AG04449 (cell line): ENCODE results near the gene GPC1.

Experiments used
- CTCF ChIA-PET: fragments of 350-600 bp; formaldehyde crosslinking; extraction: SDS; loops from one replicate; lab custom pipeline; 2021; ENCODE audit warnings: antibody characterized with exemption; lab: Yijun Ruan, JAX
- POLR2A ChIA-PET: fragments of 400-600, 350-600 bp; formaldehyde crosslinking; extraction: SDS; loops from one replicate; lab custom pipeline; 2020; ENCODE audit warnings: antibody characterized with exemption, inconsistent platforms; lab: Yijun Ruan, JAX
- DNase-seq: peaks from one replicate; pipeline ENCODE4 v3.0.0-alpha.2; 2010; ENCODE audit warnings: low read depth, low spot score
- H3K4me3 ChIP-seq: 2 replicates; pipeline ENCODE4 v1.5.1; 2011; ENCODE audit warnings: low read depth, mild to moderate bottlenecking, control low read depth, low read length
- TF ChIP-seq, protein P1 (sequence below): IDR thresholded peaks from one replicate; pipeline ENCODE4 v1.5.1; 2011; ENCODE audit warnings: mild to moderate bottlenecking, moderate library complexity, low read length, control low read depth, inconsistent platforms; ENCODE audit not compliant: insufficient read depth; ENCODE audit errors: missing control alignments

Gene GPC1

DNA sequence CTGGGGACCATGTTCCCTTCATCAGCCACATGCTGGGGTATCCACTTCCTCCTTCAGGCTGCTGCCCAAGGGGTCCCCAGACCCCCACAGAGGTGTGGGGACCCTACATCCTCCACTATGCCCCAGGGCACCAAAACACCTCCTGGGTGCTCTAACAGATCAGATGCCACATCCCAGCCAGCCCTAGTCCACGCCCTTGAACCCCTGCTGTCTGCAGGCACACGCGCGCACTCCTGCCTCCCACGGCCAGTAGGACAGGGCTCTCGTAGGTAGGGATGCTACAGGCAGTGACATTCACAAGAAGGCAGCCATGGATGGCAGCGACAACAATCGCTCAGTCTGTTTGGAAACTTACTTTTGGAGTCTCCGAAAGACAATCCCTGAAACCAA lies 3.0 kb upstream of the GPC1 start:
- CTCF ChIA-PET: interaction anchor here (0.9 to 1.7 kb wide), 2 partner anchors 200 to 282 kb away, joined by 4 to 6 read pairs; no protein-coding TSS in a partner anchor
- TF ChIP-seq, protein P1, sequence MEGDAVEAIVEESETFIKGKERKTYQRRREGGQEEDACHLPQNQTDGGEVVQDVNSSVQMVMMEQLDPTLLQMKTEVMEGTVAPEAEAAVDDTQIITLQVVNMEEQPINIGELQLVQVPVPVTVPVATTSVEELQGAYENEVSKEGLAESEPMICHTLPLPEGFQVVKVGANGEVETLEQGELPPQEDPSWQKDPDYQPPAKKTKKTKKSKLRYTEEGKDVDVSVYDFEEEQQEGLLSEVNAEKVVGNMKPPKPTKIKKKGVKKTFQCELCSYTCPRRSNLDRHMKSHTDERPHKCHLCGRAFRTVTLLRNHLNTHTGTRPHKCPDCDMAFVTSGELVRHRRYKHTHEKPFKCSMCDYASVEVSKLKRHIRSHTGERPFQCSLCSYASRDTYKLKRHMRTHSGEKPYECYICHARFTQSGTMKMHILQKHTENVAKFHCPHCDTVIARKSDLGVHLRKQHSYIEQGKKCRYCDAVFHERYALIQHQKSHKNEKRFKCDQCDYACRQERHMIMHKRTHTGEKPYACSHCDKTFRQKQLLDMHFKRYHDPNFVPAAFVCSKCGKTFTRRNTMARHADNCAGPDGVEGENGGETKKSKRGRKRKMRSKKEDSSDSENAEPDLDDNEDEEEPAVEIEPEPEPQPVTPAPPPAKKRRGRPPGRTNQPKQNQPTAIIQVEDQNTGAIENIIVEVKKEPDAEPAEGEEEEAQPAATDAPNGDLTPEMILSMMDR: no peak

DNA sequence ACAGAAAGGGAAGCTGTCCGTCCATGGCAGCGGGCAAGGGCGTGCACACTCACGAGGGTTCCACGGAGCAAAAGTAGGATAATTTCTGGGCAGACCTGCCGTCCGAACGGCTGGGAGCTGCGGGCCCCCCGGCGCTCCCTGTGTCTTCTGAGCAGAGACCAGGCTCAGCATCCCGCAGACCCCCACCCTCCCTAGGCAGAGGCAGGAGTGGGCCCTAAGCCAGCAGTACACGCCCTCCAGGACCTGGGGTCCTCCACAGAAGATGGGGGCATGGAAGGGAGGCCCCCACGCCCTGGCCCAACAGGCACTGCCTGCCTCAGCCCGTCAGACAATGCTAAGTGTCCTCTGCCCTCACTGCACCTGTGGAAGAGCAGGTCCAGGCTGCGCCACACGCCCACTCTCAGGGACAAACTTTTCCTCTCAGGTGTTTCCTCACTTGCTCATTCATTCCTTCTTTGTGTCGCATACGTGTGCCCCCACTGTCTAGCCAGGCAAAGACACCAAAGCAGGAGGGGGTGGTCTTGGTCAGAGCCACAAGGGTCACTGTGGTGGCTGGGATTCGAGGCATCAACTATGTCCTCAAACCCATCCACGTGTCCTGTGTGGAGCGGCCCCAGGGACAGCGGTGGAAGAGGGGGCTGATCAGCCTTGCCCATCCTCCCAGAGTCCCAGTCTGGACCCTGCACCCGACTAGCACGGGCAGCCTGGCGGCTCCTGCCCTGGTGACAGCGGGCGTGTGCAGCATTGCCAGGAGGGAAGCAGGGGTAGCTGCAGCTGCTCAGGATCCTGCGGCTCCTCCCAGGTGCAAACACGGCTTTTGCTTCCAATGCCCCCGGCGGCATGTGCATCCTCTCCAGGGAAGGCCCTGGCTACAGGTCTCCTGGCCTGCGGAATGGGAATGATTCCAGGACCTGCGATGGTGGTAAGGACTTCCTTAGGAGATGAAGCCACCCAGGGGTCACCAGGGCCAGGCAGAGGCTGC lies 2.4 kb upstream of the GPC1 start:
- H3K4me3 ChIP-seq: no peak overlapping the region
- no peak for DNase-seq
- CTCF ChIA-PET: interaction anchor here (1.7 kb wide), 1 partner anchor 283 kb away, joined by 4 read pairs; no protein-coding TSS in a partner anchor
- POLR2A ChIA-PET: interaction anchor here (0.6 to 1.1 kb wide), 2 partner anchors 9 to 161 kb away, joined by 3 to 4 read pairs; no protein-coding TSS in a partner anchor
- TF ChIP-seq, protein P1: no peak

More for the DNA sequence above, 3.0 kb upstream of the GPC1 start:
- DNase-seq: no peak
- POLR2A ChIA-PET: no interaction called here
- H3K4me3 ChIP-seq: no peak overlapping the region

DNA sequence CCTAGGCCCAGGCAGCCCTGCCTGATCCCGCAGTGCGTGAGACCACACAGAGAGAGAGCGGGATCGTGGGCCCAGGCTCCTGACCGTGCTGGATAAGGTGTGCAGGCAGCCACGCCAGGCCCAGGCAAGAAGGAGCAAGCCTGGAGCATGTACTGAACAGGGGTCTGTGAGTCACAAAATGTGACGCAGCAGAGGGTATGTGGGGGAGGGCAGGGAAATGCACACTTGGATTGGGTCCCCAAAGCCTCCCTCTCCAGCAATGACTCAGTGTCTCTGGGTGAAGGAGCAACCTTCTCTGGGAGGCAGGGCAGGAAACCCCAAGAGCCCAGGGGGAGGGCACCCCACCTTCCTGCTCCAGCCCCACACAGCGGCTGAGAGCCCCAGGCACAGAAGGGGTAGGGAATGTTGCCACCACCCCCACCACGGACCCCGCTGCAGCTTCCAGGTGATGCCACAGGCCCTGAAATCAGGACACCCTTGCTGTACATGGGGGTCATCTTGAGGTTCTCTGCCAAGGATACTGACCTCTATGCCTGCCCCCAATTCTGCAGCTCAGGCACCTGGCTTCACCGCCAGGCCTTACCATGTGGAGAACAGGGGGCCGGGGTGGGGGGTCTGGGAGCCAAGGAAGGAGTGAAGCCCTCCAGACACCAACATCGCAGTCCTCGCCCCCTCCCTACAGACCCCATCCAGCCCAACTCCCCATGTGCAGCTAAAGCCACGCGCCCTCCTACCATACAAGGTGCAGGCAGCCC lies 1.3 kb upstream of the GPC1 start:
- TF ChIP-seq, protein P1: no peak
- CTCF ChIA-PET: interaction anchor here (0.8 to 1.5 kb wide), 3 partner anchors 133 to 291 kb away, joined by 3 to 4 read pairs (median 3); no protein-coding TSS in a partner anchor
- peak; percentile 69 for DNase-seq
- POLR2A ChIA-PET: interaction anchor here (1.1 kb wide), 1 partner anchor 10 kb away, joined by 4 read pairs; no protein-coding TSS in a partner anchor
- H3K4me3 ChIP-seq: peak overlapping the region; percentile 66

DNA sequence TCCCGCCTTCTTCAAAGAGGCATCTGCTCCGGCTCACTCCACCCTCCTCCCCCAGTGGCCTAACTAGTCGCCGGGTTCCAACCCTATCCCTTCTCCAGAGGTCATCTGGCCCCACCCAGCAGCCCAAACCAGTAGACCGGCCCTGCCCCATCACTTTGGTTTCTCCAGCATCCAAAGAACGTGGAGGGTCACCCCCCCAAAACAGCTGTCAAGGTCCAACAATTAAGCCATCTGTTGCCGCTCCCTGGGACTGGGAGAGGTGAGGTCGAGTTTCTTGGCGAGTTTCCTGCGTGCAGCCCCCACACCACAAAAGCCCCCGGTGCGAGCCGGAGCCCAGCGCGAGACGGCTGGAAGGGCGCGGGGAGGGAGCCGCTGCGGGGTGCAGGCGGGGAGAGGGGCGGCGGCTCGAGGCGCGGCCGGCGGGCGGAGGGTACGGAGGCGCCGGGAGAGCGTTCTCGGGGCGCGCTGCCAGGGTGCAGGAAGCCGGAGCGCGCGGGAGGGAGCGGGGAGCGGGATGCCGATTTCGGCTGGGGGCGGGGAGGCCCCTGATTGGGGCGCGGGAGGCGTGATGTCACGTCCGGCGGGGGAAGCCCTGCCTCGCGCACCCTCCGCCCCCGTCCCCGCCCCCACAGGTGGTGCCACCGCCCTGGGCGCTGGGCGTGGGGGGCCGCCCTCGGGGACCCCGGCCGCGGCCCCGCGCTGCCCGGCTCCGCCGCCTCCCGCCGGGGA lies 571 bp upstream of the GPC1 start:
- H3K4me3 ChIP-seq: peak overlapping the region; percentile 66
- CTCF ChIA-PET: interaction anchor here (0.8 to 2.1 kb wide), 5 partner anchors 134 to 292 kb away, joined by 3 to 70 read pairs (median 4); no protein-coding TSS in a partner anchor
- DNase-seq: no peak
- POLR2A ChIA-PET: no interaction called here
- TF ChIP-seq, protein P1: no peak

DNA sequence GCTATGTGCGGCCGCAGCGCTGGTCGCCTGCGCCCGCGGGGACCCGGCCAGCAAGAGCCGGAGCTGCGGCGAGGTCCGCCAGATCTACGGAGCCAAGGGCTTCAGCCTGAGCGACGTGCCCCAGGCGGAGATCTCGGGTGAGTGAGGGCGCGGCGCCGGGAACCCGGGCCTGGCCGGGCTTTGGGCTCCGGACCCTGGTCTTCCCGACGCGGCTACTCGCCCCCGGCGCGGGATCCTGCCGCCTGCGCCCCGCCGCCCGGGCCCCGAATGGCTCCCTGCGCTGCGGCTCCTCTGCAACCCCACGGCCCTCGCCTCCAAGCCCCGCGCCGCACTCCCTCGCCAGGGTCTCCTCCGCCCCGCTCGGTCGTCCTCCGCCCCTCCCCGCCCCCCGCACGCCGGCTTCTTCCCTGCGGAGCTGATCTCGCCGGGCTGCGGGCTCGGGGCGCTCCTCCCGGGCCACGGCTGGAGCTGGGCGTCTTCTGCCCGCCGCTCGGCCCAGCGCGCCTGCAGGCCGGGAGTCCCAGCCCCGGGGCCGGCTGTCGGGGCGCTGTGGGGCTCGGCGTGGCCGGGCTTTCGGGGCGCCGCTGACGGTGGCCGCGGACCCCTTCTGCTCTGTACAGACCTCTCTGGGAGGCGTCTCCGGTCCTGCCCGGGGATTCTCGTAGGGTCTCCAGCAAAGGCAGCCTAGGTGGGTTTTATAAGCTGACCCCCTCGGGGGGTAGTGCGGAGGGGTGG lies 652 bp downstream of the GPC1 start:
- ChIA-PET POLR2A (interaction anchor here (0.9 to 1.3 kb wide), 2 partner anchors 60 to 66 kb away, joined by 3 to 6 read pairs; no protein-coding TSS in a partner anchor), CTCF (interaction anchor here (0.7 to 2.1 kb wide), 12 partner anchors 10 to 376 kb away, joined by 3 to 70 read pairs (median 4); no protein-coding TSS in a partner anchor)
- H3K4me3 ChIP-seq: peak overlapping the region; percentile 65
- TF ChIP-seq, protein P1: no peak
- DNase-seq: no peak
